Type B pancreatic cell (in vitro differentiated cells): ENCODE measurements around the gene NFE2L2. TPM values are rescaled to one million over a fixed set of nuclear protein-coding genes. Genes with fewer than 3 reads are reported as not detected.
A peak's percentile ranks its signal among the peaks of the same experiment; 100 is the strongest.

Experiments used
- DNase-seq: peaks from one replicate; pipeline ENCODE4 v3.0.0; 2021; ENCODE audit warnings: mixed read lengths; ENCODE audit not compliant: unreplicated experiment; ENCODE audit errors: extremely low spot score
- H3K27ac Mint-ChIP-seq: 2 replicates; pipeline ENCODE4 v1.8.0; 2021; ENCODE audit warnings: mild to moderate bottlenecking, mixed read lengths
- H3K27me3 Mint-ChIP-seq: 2 replicates; pipeline ENCODE4 v1.8.0; 2021; ENCODE audit warnings: mixed read lengths
- H3K36me3 Mint-ChIP-seq: 2 replicates; pipeline ENCODE4 v1.8.0; 2021; ENCODE audit warnings: mixed read lengths
- H3K4me1 Mint-ChIP-seq: one replicate; pipeline ENCODE4 v1.8.0; 2021; ENCODE audit warnings: mixed read lengths; ENCODE audit not compliant: unreplicated experiment
- H3K4me3 Mint-ChIP-seq: 2 replicates; pipeline ENCODE4 v1.8.0; 2021; ENCODE audit warnings: mild to moderate bottlenecking, mixed read lengths
- H3K9me3 Mint-ChIP-seq: 2 replicates; pipeline ENCODE4 v1.8.0; 2021; ENCODE audit warnings: mixed read lengths
- total RNA-seq: library from RNA; stranded (reverse); gene quantifications from 2 replicates; pipeline ENCODE4 v1.2.1, GENCODE V29; 2021; ENCODE audit warnings: low replicate concordance
- TF ChIP-seq, protein P1 (sequence below): fragments of 200-600 bp; sonication (generic); conservative IDR thresholded peaks from 2 replicates; pipeline ENCODE4 v1.5.0; 2021; ENCODE audit warnings: antibody characterized with exemption, mild to moderate bottlenecking

The NFE2L2 gene
- total RNA-seq, 1 donor from 2014 or later, result 74.7 TPM

GRCh38 chr2:177260379-177260778 is 4.1 kb downstream of the NFE2L2 start:
- H3K36me3 Mint-ChIP-seq, result peaks cover 35% of the 10 kb centered on the region
- peak overlapping the region; percentile 80 for H3K4me3 Mint-ChIP-seq
- DNase-seq, result no peak
- peaks cover 31% of the 10 kb centered on the region for H3K4me1 Mint-ChIP-seq
- TF ChIP-seq, protein P1, sequence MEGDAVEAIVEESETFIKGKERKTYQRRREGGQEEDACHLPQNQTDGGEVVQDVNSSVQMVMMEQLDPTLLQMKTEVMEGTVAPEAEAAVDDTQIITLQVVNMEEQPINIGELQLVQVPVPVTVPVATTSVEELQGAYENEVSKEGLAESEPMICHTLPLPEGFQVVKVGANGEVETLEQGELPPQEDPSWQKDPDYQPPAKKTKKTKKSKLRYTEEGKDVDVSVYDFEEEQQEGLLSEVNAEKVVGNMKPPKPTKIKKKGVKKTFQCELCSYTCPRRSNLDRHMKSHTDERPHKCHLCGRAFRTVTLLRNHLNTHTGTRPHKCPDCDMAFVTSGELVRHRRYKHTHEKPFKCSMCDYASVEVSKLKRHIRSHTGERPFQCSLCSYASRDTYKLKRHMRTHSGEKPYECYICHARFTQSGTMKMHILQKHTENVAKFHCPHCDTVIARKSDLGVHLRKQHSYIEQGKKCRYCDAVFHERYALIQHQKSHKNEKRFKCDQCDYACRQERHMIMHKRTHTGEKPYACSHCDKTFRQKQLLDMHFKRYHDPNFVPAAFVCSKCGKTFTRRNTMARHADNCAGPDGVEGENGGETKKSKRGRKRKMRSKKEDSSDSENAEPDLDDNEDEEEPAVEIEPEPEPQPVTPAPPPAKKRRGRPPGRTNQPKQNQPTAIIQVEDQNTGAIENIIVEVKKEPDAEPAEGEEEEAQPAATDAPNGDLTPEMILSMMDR, result no peak
- peak overlapping the region; percentile 44 for H3K27ac Mint-ChIP-seq
- H3K27me3 Mint-ChIP-seq, result no peaks in the 10 kb centered on the region
- H3K9me3 Mint-ChIP-seq, result no peaks in the 10 kb centered on the region

- H3K27ac Mint-ChIP-seq, result peak overlapping the region; percentile 9
These were observed 6.5 kb downstream of the NFE2L2 start for GRCh38 chr2:177258059-177258458.

GRCh38 chr2:177257471-177257870 is 7.1 kb downstream of the NFE2L2 start:
- DNase-seq, result no peak
- Mint-ChIP-seq H3K4me1 (peaks cover 54% of the 10 kb centered on the region), H3K27me3 (no peaks in the 10 kb centered on the region), H3K36me3 (peaks cover 45% of the 10 kb centered on the region), H3K27ac (peak overlapping the region; percentile 48), H3K4me3 (peak overlapping the region; percentile 46), H3K9me3 (no peaks in the 10 kb centered on the region)
- TF ChIP-seq, protein P1, result no peak

More at GRCh38 chr2:177258059-177258458, 6.5 kb downstream of the NFE2L2 start:
- no peak for DNase-seq
- TF ChIP-seq, protein P1, result no peak
- Mint-ChIP-seq H3K9me3 (no peaks in the 10 kb centered on the region), H3K4me1 (peaks cover 49% of the 10 kb centered on the region), H3K36me3 (peaks cover 45% of the 10 kb centered on the region), H3K27me3 (no peaks in the 10 kb centered on the region), H3K4me3 (peak overlapping the region; percentile 3)

DNA sequence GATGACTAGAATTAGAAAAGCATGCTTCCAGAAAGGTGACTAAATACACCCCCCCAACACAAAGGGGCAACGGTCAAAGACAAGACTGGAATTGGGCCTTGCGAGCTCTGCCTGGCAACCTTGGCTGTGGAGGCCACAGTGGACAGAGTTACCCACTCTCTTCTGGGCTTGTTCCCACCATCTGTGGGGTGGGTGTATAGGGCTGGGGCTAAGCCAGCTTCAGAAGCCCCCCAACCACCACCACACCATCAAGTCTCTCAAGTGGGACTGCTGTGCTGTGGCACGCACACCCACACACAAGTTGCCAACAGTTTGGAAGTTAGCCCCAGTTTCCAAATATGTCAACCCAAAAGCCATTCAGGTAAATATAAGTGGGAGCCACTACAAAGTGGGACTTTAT is 7.8 kb downstream of the NFE2L2 start:
- no peak for DNase-seq
- peak overlapping the region; percentile 55 for H3K27ac Mint-ChIP-seq
- H3K27me3 Mint-ChIP-seq, result no peaks in the 10 kb centered on the region
- no peaks in the 10 kb centered on the region for H3K9me3 Mint-ChIP-seq
- peaks cover 54% of the 10 kb centered on the region for H3K4me1 Mint-ChIP-seq
- H3K36me3 Mint-ChIP-seq, result peaks cover 45% of the 10 kb centered on the region
- H3K4me3 Mint-ChIP-seq, result no peak overlapping the region
- TF ChIP-seq, protein P1, result no peak

GRCh38 chr2:177256026-177256425 is 8.5 kb downstream of the NFE2L2 start:
- Mint-ChIP-seq H3K9me3 (no peaks in the 10 kb centered on the region), H3K4me3 (peak overlapping the region; percentile 37), H3K27me3 (no peaks in the 10 kb centered on the region), H3K36me3 (peaks cover 50% of the 10 kb centered on the region), H3K4me1 (peaks cover 53% of the 10 kb centered on the region), H3K27ac (peak overlapping the region; percentile 55)
- TF ChIP-seq, protein P1, result no peak
- no peak for DNase-seq

GRCh38 chr2:177255227-177255601 is 9.3 kb downstream of the NFE2L2 start:
- DNase-seq, result no peak
- Mint-ChIP-seq H3K27me3 (no peaks in the 10 kb centered on the region), H3K27ac (peak overlapping the region; percentile 98), H3K9me3 (no peaks in the 10 kb centered on the region), H3K36me3 (peaks cover 48% of the 10 kb centered on the region), H3K4me3 (no peak overlapping the region), H3K4me1 (peaks cover 52% of the 10 kb centered on the region)
- TF ChIP-seq, protein P1, result no peak
